CD4-positive, alpha-beta T cell (primary cell): ENCODE data around the gene CHRNG. TPM values are rescaled to one million over a fixed set of nuclear protein-coding genes. Genes with fewer than 3 reads are reported as not detected.

ENCODE experiments used
- ATAC-seq: fragments of 200-7000 bp; cut with Tn5 transposase; one replicate; pipeline ENCODE4 v1.10.0; 2022; ENCODE audit warnings: mild to moderate bottlenecking; ENCODE audit not compliant: poor library complexity
- CTCF ChIA-PET: fragments of 350-600 bp; sonication (Branson Sonifier 250); formaldehyde crosslinking; loops from one replicate; lab custom pipeline; 2021; ENCODE audit warnings: antibody characterized with exemption, inconsistent platforms; lab: Charles Lee
- POLR2A ChIA-PET: fragments of 350-600 bp; sonication (Branson Sonifier 250); formaldehyde crosslinking; loops from one replicate; lab custom pipeline; 2021; ENCODE audit warnings: antibody characterized with exemption, inconsistent platforms; lab: Charles Lee
- DNase-seq, 14 experiments: peaks; one replicate each; pipeline ENCODE4 v3.0.0-alpha.2; 2013 to 2020; ENCODE audit warnings: mixed read lengths in 2 of 14
- H3K27ac ChIP-seq, 2 donors: one replicate each; pipeline versions ENCODE4 v1.5.1 to v1.7.0; 2013; ENCODE audit warnings: low read length in 2 of 2, low read depth in 1 of 2, mild to moderate bottlenecking in 1 of 2
- H3K27me3 ChIP-seq, 2 experiments: 1 replicate in 1 of 2; 2 replicates in 1 of 2; pipeline versions ENCODE4 v1.6.1 to v1.7.0; 2013; ENCODE audit warnings: low read length in 2 of 2, control low read depth in 1 of 2, mild to moderate bottlenecking in 1 of 2, moderate library complexity in 1 of 2; ENCODE audit not compliant: insufficient read depth in 2 of 2, control insufficient read depth in 1 of 2
- H3K36me3 ChIP-seq: one replicate; pipeline ENCODE4 v1.6.1; 2013; ENCODE audit warnings: low read length, control low read depth; ENCODE audit not compliant: insufficient read depth
- H3K4me1 ChIP-seq: one replicate; pipeline ENCODE4 v1.6.1; 2013; ENCODE audit warnings: low read length, control low read depth; ENCODE audit not compliant: insufficient read depth
- H3K4me3 ChIP-seq: one replicate; pipeline ENCODE4 v1.5.1; 2013; ENCODE audit warnings: mild to moderate bottlenecking, low read length, moderate library complexity
- H3K9me3 ChIP-seq, 2 experiments: 1 replicate in 1 of 2; 2 replicates in 1 of 2; pipeline versions ENCODE4 v1.6.1 to v1.7.0; 2013; ENCODE audit warnings: low read length in 2 of 2, mild to moderate bottlenecking in 2 of 2, control low read depth in 1 of 2, moderate library complexity in 1 of 2; ENCODE audit not compliant: control insufficient read depth in 1 of 2, insufficient read depth in 1 of 2
- H3K27ac Mint-ChIP-seq: one replicate; pipeline ENCODE4 v1.8.0; 2020; ENCODE audit warnings: mixed read lengths
- H3K27me3 Mint-ChIP-seq: one replicate; pipeline ENCODE4 v1.8.0; 2021; ENCODE audit warnings: mixed read lengths
- H3K36me3 Mint-ChIP-seq: one replicate; pipeline ENCODE4 v1.8.0; 2021; ENCODE audit warnings: low read depth, mixed read lengths
- H3K4me1 Mint-ChIP-seq: one replicate; pipeline ENCODE4 v1.8.0; 2021; ENCODE audit warnings: low read depth, mixed read lengths
- H3K4me3 Mint-ChIP-seq: one replicate; pipeline ENCODE4 v1.8.0; 2020; ENCODE audit warnings: mild to moderate bottlenecking, mixed read lengths
- H3K9me3 Mint-ChIP-seq: one replicate; pipeline ENCODE4 v1.8.0; 2020; ENCODE audit warnings: mixed read lengths
- CTCF ChIP-seq: fragments of 200-600 bp; IDR thresholded peaks from one replicate; pipeline ENCODE4 v1.8.0; 2022; ENCODE audit warnings: antibody characterized with exemption, mild to moderate bottlenecking
- intact Hi-C, 2 experiments: fragments of 100-400 bp; cut with DNase I in 1 of 2; cut with micrococcal nuclease in 1 of 2; formaldehyde crosslinking; loops; one replicate each; pipeline versions ENCODE4 v1.15.1 to v1.9.0; 2023 to 2025; cut with DNase I, micrococcal nuclease
- total RNA-seq, 174 experiments: library from RNA in 2 of 174; stranded (reverse) in 2 of 174; gene quantifications; one replicate each; pipeline ENCODE4 v1.2.3 and lab custom pipeline; 2021 to 2026

The CHRNG gene
- total RNA-seq, 2 experiments from 2014 or later = not detected

GRCh38 chr2:232556426-232556825 lies 16.9 kb downstream of the CHRNG start:
- H3K27ac Mint-ChIP-seq = no peak overlapping the region
- H3K4me3 ChIP-seq = no peak overlapping the region
- H3K4me1 ChIP-seq = peaks cover 20% of the 10 kb centered on the region
- no peaks in the 10 kb centered on the region for H3K9me3 Mint-ChIP-seq
- H3K27ac ChIP-seq = no peak overlapping the region
- DNase-seq = no peak
- TF ChIP-seq CTCF = no peak
- no peaks in the 10 kb centered on the region for H3K27me3 Mint-ChIP-seq
- H3K36me3 ChIP-seq = peaks cover 63% of the 10 kb centered on the region
- ChIA-PET CTCF (interaction anchor here (1.2 kb wide), 1 partner anchor 10 kb away, joined by 3 read pairs; no protein-coding TSS in a partner anchor), POLR2A (no interaction called here)
- H3K27me3 ChIP-seq = no peaks in the 10 kb centered on the region
- H3K4me1 Mint-ChIP-seq = peaks cover 50% of the 10 kb centered on the region
- peaks cover 90% of the 10 kb centered on the region for H3K36me3 Mint-ChIP-seq
- H3K9me3 ChIP-seq = no peaks in the 10 kb centered on the region
- intact Hi-C loops = no loop called here
- no peak overlapping the region for H3K4me3 Mint-ChIP-seq
- ATAC-seq = no peak

- ChIA-PET POLR2A (interaction anchor here (1.0 kb wide), 1 partner anchor 9 kb away, joined by 3 read pairs; no protein-coding TSS in a partner anchor), CTCF (no interaction called here)
- H3K27ac ChIP-seq = no peak overlapping the region
- DNase-seq (no peak), ATAC-seq (no peak)
- no peak for TF ChIP-seq CTCF
- H3K4me1 ChIP-seq = no peaks in the 10 kb centered on the region
- no peaks in the 10 kb centered on the region for H3K27me3 ChIP-seq
- H3K27ac Mint-ChIP-seq = no peak overlapping the region
- H3K4me3 ChIP-seq = no peak overlapping the region
- no peaks in the 10 kb centered on the region for H3K9me3 Mint-ChIP-seq
- intact Hi-C loops = no loop called here
- H3K36me3 ChIP-seq = peaks cover 85% of the 10 kb centered on the region
- H3K9me3 ChIP-seq = no peaks in the 10 kb centered on the region
- no peaks in the 10 kb centered on the region for H3K27me3 Mint-ChIP-seq
- peaks cover 94% of the 10 kb centered on the region for H3K36me3 Mint-ChIP-seq
- H3K4me1 Mint-ChIP-seq = no peaks in the 10 kb centered on the region
- H3K4me3 Mint-ChIP-seq = no peak overlapping the region
Observed at GRCh38 chr2:232562515-232563151, 23.1 kb downstream of the CHRNG start.

GRCh38 chr2:232563580-232563979 lies 24.1 kb downstream of the CHRNG start:
- TF ChIP-seq CTCF = no peak
- H3K9me3 ChIP-seq = no peaks in the 10 kb centered on the region
- intact Hi-C loops = no loop called here
- Mint-ChIP-seq H3K36me3 (peaks cover 96% of the 10 kb centered on the region), H3K27me3 (no peaks in the 10 kb centered on the region), H3K4me3 (no peak overlapping the region), H3K27ac (no peak overlapping the region), H3K9me3 (no peaks in the 10 kb centered on the region), H3K4me1 (no peaks in the 10 kb centered on the region)
- no peaks in the 10 kb centered on the region for H3K27me3 ChIP-seq
- CTCF ChIA-PET = no interaction called here
- ATAC-seq (no peak), DNase-seq (no peak)
- H3K27ac ChIP-seq = no peak overlapping the region
- no peaks in the 10 kb centered on the region for H3K4me1 ChIP-seq
- POLR2A ChIA-PET = interaction anchor here (1.0 kb wide), 1 partner anchor 10 kb away, joined by 3 read pairs; no protein-coding TSS in a partner anchor
- no peak overlapping the region for H3K4me3 ChIP-seq
- H3K36me3 ChIP-seq = peaks cover 87% of the 10 kb centered on the region
